Vagina (tissue), 2 donors: ENCODE measurements around the gene KCNF1.

ENCODE experiments used
- POLR2A ChIP-seq, 2 donors: fragments of 450-650 bp; IDR thresholded peaks; one replicate each; pipeline ENCODE4 v1.6.1; 2017; ENCODE audit warnings: antibody characterized with exemption in 2 of 2, mild to moderate bottlenecking in 2 of 2, moderate library complexity in 2 of 2
- POLR2AphosphoS5 ChIP-seq, 2 donors: sonication (generic); formaldehyde crosslinking; IDR thresholded peaks; one replicate each; pipeline ENCODE4 v1.9.0; 2017; ENCODE audit warnings: antibody characterized with exemption in 2 of 2, mild to moderate bottlenecking in 2 of 2, low read depth in 1 of 2; ENCODE audit not compliant: insufficient read depth in 1 of 2
- TF ChIP-seq, protein P1 (sequence below), 3 experiments: fragments of 450-650 bp in 2 of 3; fragments of 200-600 bp in 1 of 3; sonication (generic) in 1 of 3; IDR thresholded peaks; one replicate each; pipeline ENCODE4 v1.5.1; 2017 to 2019; ENCODE audit warnings: antibody characterized with exemption in 3 of 3, mild to moderate bottlenecking in 2 of 3, moderate library complexity in 2 of 3

DNA sequence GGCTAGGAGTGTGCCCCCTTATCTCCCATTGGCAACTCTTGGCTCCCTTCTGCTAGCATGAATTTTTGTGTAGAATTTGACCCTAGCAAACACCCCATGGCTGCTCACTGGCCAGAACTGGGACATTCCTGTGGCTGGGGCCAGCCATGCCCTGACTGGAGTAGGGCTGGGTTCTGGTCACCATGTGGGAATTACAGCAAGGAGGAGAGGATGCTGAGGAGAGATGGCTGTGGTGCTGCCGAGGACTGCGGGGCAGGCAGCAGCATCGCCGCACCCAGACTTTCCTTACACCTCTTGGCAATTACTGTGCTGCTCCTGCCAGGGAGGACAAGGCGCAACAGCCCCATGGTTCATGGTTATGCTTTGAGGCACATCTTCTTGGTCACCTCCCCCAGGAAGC lies 12.7 kb downstream of the KCNF1 start:
- TF ChIP-seq, protein P1, sequence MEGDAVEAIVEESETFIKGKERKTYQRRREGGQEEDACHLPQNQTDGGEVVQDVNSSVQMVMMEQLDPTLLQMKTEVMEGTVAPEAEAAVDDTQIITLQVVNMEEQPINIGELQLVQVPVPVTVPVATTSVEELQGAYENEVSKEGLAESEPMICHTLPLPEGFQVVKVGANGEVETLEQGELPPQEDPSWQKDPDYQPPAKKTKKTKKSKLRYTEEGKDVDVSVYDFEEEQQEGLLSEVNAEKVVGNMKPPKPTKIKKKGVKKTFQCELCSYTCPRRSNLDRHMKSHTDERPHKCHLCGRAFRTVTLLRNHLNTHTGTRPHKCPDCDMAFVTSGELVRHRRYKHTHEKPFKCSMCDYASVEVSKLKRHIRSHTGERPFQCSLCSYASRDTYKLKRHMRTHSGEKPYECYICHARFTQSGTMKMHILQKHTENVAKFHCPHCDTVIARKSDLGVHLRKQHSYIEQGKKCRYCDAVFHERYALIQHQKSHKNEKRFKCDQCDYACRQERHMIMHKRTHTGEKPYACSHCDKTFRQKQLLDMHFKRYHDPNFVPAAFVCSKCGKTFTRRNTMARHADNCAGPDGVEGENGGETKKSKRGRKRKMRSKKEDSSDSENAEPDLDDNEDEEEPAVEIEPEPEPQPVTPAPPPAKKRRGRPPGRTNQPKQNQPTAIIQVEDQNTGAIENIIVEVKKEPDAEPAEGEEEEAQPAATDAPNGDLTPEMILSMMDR (IDR thresholded peaks at IDR 0.05) = no peak
- no peak for TF ChIP-seq POLR2AphosphoS5 (IDR thresholded peaks at IDR 0.05; ENCODE audit: insufficient read depth in 1 of 2, low read depth in 1 of 2)
- TF ChIP-seq POLR2A (IDR thresholded peaks at IDR 0.05) = no peak
